GM21515 (cell line): ENCODE data around the gene ZKSCAN7.
"Not testable (repeated sequence)": the region's sequence is repeated elsewhere in the genome, so short reads cannot be mapped to it uniquely, and the experiment has no call there.

ENCODE experiments used
- ATAC-seq: cut with Tn5 transposase; IDR thresholded peaks from one replicate; pipeline ENCODE4 v1.9.1; 2021; ENCODE audit not compliant: unreplicated experiment

The ZKSCAN7 gene

DNA sequence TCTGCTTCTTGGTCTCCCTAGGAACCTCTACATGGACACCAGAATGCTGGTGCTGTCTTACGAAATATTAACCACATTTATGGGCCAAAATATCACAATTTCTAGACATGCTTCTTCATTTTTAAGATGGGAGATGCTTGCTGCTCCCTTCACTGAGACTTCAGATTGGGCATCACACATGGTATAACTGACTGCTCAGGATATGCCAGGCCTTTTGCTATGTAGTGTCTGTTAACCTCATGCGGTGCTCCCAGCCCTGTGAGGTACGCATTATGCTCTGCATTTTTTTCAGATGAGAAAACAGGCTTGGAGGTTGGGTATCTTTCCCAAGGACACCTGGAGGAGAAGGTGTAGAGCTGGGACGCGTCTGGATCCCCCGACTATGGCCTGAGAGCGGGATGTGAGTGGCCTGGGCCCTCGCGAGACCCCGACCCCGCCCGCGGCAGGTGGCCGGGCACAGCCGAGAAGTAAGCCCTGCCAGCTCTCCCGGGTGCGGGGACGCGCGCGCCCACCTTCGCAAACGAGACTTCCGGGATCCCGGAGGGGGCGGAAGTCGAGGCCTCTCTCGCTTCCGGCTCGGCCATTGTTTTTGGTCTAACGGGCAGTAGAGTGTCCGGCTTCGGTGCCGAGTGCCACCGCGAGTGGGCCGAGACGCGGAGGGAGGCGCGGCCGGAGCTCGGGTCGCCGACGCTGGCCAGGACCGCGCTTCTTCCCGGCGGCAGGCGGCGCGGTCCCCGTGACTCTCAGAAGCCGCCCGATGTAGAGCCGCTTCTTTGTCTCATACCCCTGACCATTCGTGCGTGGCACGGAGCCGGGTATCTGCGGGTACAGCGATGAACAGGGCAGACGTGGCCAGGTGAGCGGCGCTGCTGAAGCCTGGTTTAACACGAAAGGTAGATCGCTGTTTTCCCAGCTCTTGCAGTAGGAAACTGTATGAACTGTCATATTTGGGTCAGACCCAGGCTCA lies at the start of gene ZKSCAN7:
ZKSCAN7 (plus strand) TSS at position 568 of the 967 bp plus-strand sequence. CDS start 1,855 bp downstream, outside the sequence.
- ATAC-seq: peak; percentile 64

DNA sequence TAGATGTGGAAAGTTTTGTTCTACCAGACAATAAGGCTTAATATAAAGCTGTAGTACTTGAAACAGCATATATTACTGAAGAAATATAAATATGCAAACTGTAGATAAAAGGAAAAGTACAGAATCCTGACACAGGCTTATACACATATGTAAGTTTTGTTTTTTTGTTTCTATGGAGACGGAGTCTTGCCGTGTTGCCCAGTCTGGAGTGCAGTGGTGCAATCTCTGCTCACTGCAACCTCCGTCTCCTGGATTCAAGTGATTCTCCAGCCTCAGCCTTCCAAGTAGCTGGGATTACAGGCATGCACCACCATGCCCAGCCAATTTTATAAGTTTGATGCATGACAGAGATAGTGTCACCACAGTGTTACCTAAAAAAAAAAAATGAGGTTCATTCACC lies 48.4 kb upstream of the ZKSCAN7 start:
- no peak for ATAC-seq

DNA sequence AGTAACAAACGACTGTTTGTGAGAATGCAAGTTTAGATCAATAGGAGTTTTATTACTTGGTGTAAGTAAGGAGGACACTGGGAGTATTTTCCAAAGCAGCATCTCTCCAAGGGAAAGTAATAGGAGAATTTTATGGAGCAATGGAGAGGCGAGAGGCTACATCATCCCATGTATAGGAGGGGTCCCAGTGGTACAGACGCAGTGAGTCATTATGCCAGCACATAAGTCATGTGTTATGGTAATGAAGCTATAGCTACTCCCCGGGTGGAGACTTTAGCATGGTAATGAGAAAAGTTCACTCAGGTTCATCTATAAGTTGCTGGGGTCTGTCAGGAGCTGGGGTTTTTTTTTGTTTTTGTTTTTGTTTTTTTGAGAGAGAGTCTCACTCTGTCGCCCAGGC lies 48.0 kb upstream of the ZKSCAN7 start:
- ATAC-seq: no peak

- ATAC-seq: peak; percentile 21
Measured at GRCh38 chr3:44509393-44509921, 45.5 kb upstream of the ZKSCAN7 start.

DNA sequence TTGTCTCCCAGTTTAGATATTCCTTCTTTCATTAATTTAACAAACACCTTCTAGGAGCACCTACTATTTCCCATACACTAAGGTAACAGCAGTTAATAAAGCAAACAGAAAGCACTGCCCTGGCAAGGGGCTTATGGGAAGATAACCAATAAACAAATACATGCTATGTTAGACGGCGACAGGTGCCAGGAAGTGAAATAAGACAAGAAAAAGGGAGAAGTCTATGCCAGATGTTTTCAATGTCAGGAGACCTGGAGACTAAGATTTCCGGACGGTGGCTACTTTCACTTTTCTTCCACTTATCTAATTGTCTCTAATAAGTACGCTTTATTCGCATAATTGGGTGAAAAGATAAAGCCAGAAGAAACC lies 45.0 kb upstream of the ZKSCAN7 start:
- ATAC-seq: peak; percentile 56

DNA sequence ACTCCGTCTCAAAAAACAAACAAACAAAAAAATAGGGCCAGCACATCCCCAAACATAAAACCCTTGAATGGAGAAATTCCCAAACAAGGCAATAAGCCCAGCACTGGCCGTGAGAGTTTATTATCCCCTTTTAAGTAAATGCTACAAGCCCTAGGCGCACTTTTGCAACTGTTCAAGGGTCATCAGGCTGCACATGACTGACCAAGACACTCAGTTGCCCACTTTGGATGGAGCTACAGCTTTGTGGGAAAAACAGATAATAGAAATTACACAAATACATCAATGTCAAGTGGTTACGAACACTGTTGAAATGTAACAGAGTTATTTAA lies 43.8 kb upstream of the ZKSCAN7 start:
- ATAC-seq: no peak

- ATAC-seq: no peak
Measured at GRCh38 chr3:44513513-44513912, 41.5 kb upstream of the ZKSCAN7 start.

- no peak for ATAC-seq
Measured at GRCh38 chr3:44516230-44516629, 38.8 kb upstream of the ZKSCAN7 start.

DNA sequence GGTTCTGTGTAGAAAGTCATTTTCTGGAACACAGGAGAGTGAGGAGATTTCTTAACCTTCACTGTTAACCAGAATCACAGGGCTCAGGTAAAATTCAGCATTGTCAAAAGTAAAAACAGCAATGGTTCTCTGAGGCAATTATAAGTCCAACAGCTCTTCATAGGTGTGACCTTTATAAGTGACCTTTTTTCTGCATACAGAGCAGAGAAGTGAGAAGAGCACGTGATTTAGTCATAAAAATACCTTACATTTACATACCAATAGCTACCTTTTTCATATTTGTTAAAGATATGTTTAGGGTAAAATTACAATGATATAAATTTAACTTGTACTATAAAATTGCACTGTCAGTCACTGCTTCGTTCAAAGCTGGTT lies 36.2 kb upstream of the ZKSCAN7 start:
- ATAC-seq: no peak

DNA sequence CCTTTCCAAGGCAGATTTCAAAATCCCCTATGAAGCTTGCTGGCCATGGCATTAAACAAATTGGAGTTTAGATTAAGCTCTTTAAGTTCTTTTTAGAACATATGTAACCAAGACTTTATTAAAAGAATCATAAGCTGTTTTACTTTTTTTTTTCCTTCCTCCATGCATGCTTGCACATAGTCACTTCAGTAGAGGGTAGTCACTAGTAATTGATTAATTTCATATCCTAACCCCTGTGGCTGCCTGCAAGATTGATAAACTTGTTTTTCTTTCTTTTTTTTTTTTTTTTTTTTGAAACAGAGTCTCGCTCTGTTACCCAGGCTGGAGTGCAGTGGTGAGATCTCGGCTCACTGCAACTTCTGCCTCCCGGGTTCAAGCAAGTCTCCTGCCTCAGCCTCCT lies 33.3 kb upstream of the ZKSCAN7 start:
- ATAC-seq: no peak

DNA sequence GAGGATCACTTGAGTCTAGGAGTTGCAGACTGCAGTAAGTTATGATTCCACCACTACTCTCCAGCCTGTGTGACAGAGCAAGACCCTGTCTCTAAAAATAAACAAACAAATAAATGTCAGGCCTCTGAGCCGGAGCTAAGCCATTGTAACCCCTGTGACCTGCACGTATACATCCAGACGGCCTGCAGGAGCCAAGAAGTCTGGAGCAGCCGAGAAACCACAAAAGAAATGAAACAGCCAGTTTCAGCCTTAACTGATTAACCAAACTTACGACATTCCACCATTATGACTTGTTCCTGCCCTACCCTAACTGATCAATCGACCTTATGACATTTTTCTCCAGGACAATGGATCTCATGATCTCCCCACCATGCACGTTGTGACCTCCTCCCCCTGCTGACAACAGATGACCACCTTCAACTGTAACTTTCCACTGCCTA lies 32.5 kb upstream of the ZKSCAN7 start:
- no peak for ATAC-seq

- no peak for ATAC-seq
Measured at GRCh38 chr3:44525060-44525459, 29.9 kb upstream of the ZKSCAN7 start.

GRCh38 chr3:44529927-44530326 lies 25.1 kb upstream of the ZKSCAN7 start:
- no peak for ATAC-seq

- no peak for ATAC-seq
Measured at GRCh38 chr3:44530911-44531310, 24.1 kb upstream of the ZKSCAN7 start.

DNA sequence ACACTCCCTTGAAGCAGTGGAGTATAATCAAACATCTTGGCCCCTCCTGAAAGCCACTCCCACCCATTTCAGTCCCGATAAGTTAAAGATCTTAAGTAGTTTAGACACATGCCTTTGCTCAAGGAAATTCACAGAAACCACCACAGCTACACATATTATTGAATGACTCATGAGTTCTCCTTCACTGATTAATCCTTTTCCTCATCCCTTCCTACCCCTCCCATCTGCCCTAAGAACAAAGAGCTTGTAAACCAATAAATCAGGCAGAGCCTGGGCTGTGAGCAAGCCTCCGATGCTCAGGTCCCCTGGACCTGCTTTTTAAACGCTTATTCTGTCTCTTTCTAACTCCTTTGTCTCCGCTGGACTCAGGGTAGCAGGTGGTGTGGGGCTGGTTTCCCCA lies 20.3 kb upstream of the ZKSCAN7 start:
- ATAC-seq: not testable (repeated sequence)

- ATAC-seq: no peak
Measured at GRCh38 chr3:44535364-44535763, 19.6 kb upstream of the ZKSCAN7 start.

GRCh38 chr3:44544811-44545210 lies 10.2 kb upstream of the ZKSCAN7 start:
- ATAC-seq: not testable (repeated sequence)

- peak; percentile 12 for ATAC-seq
Measured at GRCh38 chr3:44555723-44556122, 730 bp downstream of the ZKSCAN7 start.

- ATAC-seq: no peak
Measured at GRCh38 chr3:44557074-44557473, 2.1 kb downstream of the ZKSCAN7 start.

- ATAC-seq: no peak
Measured at GRCh38 chr3:44561076-44561475, 6.1 kb downstream of the ZKSCAN7 start.

GRCh38 chr3:44562147-44562546 lies 7.2 kb downstream of the ZKSCAN7 start:
- no peak for ATAC-seq

DNA sequence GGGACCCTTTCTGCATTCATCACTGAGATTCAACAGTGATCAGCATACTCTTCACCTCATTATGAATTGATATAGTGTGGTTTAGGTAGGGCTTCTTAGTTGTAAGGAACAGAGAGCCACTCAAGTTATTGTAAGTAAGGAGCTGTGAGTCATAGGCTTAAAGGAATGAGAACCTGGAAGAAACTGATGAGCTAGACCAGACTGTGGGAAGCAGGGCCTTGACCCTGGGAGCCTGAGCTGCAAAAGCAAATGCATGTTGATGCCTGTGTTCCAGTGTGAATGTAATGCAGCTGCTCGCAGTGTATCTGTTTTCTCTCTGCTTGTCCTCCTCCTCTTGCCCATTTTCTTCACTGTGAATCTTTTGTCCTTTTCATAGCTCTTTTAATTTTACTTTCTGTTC lies 13.6 kb downstream of the ZKSCAN7 start:
- no peak for ATAC-seq

DNA sequence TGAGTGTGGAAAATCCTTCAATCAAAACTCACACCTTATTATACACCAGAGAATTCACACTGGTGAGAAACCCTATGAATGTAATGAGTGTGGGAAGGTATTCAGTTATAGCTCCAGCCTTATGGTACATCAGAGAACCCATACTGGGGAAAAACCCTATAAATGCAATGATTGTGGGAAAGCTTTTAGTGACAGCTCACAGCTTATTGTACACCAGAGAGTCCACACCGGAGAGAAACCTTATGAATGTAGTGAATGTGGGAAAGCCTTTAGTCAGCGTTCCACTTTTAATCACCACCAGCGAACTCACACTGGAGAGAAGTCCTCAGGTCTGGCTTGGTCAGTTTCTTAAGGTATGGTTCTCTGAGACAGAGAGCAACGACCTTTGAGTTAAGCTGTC lies 16.0 kb downstream of the ZKSCAN7 start:
- no peak for ATAC-seq
